GM04503 (cell line): Measurements from ENCODE around the gene ANKRD10.

Source experiments
- DNase-seq: peaks from one replicate; pipeline ENCODE4 v3.0.0-alpha.2; 2012; ENCODE audit warnings: low read depth

Gene ANKRD10

GRCh38 chr13:110914331-110915056, 375 bp downstream of the ANKRD10 start:
- DNase-seq, result no peak

DNA sequence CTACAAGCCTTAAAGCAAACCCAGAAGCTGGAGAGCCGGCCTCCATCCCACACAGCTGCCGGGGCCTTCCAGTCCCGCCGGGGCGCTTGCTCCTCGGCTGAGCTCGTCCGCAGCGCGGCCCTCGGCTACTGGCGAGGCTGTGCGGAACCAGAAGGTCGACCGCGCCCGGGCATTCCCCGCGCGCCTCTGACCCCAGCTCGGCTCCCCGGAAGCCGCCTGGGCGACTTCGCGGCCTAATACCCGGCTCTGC, 863 bp downstream of the ANKRD10 start:
- DNase-seq, result no peak

GRCh38 chr13:110913322-110914080, 1.4 kb downstream of the ANKRD10 start:
- no peak for DNase-seq

- peak; percentile 29 for DNase-seq
Measured at GRCh38 chr13:110912651-110913051, 2.2 kb downstream of the ANKRD10 start.

- no peak for DNase-seq
Measured at GRCh38 chr13:110911880-110912279, 3.0 kb downstream of the ANKRD10 start.

DNA sequence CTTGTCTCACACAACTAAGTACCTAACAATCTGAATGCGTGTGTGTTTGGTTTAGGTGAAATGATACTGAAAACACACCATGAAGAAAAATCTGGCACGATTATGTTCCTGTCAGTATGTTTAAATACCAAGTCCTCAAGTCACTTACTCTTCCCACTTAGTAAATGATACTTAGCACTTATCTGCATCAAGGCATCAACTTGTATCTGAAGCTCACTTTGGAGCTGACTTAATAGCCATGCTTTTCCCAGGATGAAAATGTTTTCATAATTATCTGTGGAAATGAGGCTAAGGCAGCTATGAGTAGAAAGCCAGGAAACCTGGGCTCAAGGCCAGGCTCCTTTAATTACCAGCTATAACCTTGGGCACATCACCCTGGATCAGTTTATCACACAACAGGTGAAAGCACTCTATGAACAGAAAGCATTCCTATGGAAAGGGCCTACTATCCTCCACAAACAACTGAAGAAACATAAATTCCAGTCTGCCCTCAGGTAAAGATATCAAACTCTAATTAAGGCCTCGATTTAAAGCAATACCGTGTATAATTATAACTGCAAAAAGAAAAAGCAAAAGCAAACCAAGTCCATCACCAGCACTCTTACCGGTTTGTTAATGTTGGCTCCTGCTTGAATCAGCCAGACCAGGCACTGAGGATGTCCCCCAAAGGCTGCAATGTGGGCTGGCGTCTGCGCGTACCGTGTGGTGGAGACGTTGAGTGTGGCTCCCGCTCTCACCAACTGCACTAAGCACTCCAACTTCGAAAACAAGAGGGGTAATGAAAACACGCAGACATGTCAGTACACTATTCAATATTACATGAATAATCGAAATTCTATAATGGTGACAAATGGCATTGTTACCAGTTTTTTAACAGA, 4.6 kb downstream of the ANKRD10 start:
- DNase-seq, result no peak

DNA sequence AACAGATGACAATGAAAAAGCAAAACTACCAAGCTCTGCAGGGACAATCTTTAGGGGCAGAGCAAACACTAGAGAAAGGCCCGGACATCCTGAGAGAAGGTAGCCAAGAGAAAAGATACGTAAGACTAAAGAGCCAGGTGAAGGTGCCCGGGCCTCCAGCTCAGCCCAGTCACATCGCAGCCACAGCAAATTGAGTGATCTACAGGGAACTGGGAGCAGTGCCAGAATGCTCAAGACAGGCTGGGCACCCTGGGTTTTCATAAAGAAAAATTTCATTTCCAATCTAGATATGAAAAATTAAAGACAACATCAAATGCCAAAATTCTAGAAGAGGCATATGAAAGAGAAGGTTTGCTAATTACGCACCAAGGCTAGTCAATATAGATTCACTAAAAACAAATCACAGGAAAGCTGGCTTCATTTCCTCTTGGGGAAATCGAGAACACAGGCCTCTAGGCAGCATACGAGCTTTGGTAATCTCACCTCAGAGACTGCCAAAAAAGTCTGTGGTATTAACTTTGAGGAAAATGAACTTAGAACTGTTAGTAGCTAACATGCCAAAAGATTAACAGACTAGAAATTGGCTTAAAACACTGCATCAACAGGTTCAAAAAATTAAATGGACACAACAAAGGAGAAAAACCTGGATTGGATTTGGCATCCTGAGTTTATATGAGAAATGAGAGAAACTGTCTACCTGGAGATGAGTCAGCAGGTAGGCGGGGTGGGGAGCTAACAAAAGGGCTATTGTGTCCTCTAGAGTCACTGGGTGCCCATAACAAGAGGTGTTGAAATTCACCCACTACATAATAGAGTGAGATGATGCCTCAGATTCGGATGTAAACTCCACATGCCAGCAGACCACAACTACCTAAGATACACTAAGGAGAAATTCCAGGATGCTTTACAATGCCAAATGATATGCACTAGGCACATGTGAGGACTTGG, 6.6 kb downstream of the ANKRD10 start:
- no peak for DNase-seq

- DNase-seq, result no peak
Measured at GRCh38 chr13:110907301-110907700, 7.6 kb downstream of the ANKRD10 start.

GRCh38 chr13:110904748-110905147, 10.1 kb downstream of the ANKRD10 start:
- no peak for DNase-seq

- DNase-seq, result no peak
Measured at GRCh38 chr13:110902370-110902769, 12.5 kb downstream of the ANKRD10 start.

DNA sequence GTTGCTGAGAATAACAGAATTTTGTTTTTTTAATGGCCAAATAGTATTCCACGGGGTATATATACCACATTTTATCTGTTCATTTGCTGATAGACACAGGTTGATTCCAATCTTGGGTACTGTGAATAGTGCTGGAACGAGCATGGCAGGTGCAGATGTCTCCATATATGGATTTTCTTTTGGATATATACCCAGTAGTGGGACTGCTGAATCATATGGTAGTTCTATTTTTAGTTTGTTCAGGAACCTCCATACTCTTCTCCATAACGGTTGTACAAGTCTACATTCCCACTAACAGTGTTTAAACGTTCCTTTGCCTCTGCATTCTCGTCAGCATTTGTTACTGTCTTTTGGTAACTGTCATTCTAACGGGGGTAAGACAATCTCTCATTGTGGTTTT, 17.3 kb downstream of the ANKRD10 start:
- DNase-seq, result no peak

- no peak for DNase-seq
Measured at GRCh38 chr13:110897014-110897413, 17.9 kb downstream of the ANKRD10 start.

- no peak for DNase-seq
Measured at GRCh38 chr13:110894086-110894485, 20.8 kb downstream of the ANKRD10 start.

- DNase-seq, result no peak
Measured at GRCh38 chr13:110893571-110893970, 21.3 kb downstream of the ANKRD10 start.

DNA sequence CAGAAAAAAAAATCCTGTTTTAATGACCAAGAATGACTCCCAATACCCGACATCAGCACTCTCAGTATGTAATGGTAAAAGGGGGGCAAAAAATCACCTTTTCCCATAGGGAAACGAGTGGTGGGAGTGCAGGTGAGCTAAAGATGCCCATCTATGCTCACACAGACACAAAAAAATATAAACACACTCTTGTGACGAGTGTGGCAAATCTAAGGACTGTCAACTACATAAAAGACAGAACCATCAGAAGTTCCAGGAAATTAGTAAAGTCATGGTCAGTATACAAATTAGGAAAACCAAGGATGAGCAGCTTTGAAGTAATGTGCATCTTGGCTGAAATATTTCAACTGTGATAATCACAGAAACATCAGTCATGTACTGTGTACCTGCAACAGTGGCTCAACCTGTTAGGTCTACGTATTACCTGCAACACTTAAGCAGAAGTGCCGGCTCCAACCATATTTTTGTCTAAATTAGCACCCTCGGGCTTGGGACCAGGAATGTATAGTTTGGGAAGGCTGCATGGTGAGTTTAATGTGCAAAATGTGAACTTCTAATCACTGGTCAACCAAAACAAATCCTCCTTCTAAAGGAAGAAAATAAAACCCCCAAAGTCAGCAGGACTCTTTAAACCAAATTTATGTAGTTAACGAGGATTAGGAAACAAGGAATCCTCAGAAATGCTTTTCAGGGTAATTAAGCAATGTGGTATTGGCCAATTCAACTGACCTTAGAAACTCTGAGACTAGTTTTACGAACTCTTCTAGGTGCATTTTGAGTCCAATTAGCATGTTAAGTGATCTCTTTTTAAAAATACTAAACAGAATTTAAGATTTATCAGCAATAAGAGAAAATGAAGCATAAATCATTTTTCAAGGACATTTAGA, 24.3 kb downstream of the ANKRD10 start:
- DNase-seq, result no peak

DNA sequence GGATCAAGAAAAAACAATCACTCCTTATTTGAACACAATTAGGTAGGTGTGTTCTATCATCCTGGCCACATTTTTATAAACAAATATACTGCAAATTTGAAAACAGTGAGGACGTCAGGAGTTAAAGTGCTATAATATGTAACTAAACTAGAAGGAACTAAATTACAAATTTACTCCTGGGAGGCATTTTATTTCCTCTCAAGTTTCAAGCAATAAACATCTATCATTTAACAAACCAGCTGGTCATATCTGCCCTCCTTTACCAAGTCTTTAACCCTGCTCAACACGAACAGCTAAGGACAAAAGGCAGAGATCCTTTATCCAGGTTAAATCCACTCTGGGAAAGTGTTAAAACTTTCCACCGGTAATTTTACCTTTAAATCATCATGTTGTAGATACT, 26.5 kb downstream of the ANKRD10 start:
- no peak for DNase-seq

- DNase-seq, result no peak
Measured at GRCh38 chr13:110887597-110888333, 27.1 kb downstream of the ANKRD10 start.

GRCh38 chr13:110886870-110887596, 27.8 kb downstream of the ANKRD10 start:
- no peak for DNase-seq
